ENCODE data around the gene RLN3. TPM values are rescaled to one million over a fixed set of nuclear protein-coding genes. Genes with fewer than 3 reads are reported as not detected.
"Not testable (repeated sequence)": the region's sequence is repeated elsewhere in the genome, so short reads cannot be mapped to it uniquely, and the experiment has no call there.

The RLN3 gene
- total RNA-seq, 2 donors from 2014 or later: not detected

GRCh38 chr19:14015524-14016035 is 12.4 kb upstream of the RLN3 start:
- DNase-seq (ENCODE audit: low spot score): no peak
- intact Hi-C loops (cut with DNase I): no loop called here

- intact Hi-C loops (cut with DNase I): no loop called here
These were observed 8.8 kb upstream of the RLN3 start for GRCh38 chr19:14019100-14019499.

GRCh38 chr19:14019739-14020138 is 8.2 kb upstream of the RLN3 start:
- intact Hi-C loops (cut with DNase I); DNase-seq (ENCODE audit: low spot score): not testable (repeated sequence)

More at GRCh38 chr19:14019100-14019499, 8.8 kb upstream of the RLN3 start:
- no peak for DNase-seq (ENCODE audit: low spot score)

- intact Hi-C loops (cut with DNase I): no loop called here
- DNase-seq (ENCODE audit: low spot score): no peak
These were observed 6.5 kb upstream of the RLN3 start for GRCh38 chr19:14021474-14021873.

- no peak for DNase-seq (ENCODE audit: low spot score)
- intact Hi-C loops (cut with DNase I): no loop called here
These were observed 5.5 kb upstream of the RLN3 start for GRCh38 chr19:14022469-14022868.

- DNase-seq (ENCODE audit: low spot score): peak; percentile 83
- intact Hi-C loops (cut with DNase I): no loop called here
These were observed 4.3 kb upstream of the RLN3 start for GRCh38 chr19:14023404-14024235.

- DNase-seq (ENCODE audit: low spot score); intact Hi-C loops (cut with DNase I): not testable (repeated sequence)
These were observed 1.2 kb upstream of the RLN3 start for GRCh38 chr19:14026652-14027192.

- intact Hi-C loops (cut with DNase I): no loop called here
- no peak for DNase-seq (ENCODE audit: low spot score)
These were observed 953 bp downstream of the RLN3 start for GRCh38 chr19:14028901-14029300.

- intact Hi-C loops (cut with DNase I): no loop called here
- no peak for DNase-seq (ENCODE audit: low spot score)
These were observed 3.2 kb downstream of the RLN3 start for GRCh38 chr19:14030997-14031718.

GRCh38 chr19:14031719-14032480 is 4.0 kb downstream of the RLN3 start, which contains the start of gene IL27RA:
Gene IL27RA (plus strand): TSS chr19:14031762. CDS start chr19:14031873, 111 bp downstream.
- intact Hi-C loops (cut with DNase I): no loop called here
- DNase-seq (ENCODE audit: low spot score): peak; percentile 84

GRCh38 chr19:14033946-14034345 is 6.0 kb downstream of the RLN3 start:
- no peak for DNase-seq (ENCODE audit: low spot score)
- intact Hi-C loops (cut with DNase I): no loop called here

GRCh38 chr19:14035159-14035558 is 7.2 kb downstream of the RLN3 start:
- DNase-seq (ENCODE audit: low spot score); intact Hi-C loops (cut with DNase I): not testable (repeated sequence)

- DNase-seq (ENCODE audit: low spot score): no peak
- intact Hi-C loops (cut with DNase I): no loop called here
These were observed 7.8 kb downstream of the RLN3 start for GRCh38 chr19:14035706-14036105.

GRCh38 chr19:14039181-14039580 is 11.2 kb downstream of the RLN3 start:
- DNase-seq (ENCODE audit: low spot score): no peak
- intact Hi-C loops (cut with DNase I): no loop called here

GRCh38 chr19:14042659-14043608 is 15.0 kb downstream of the RLN3 start:
- intact Hi-C loops (cut with DNase I); DNase-seq (ENCODE audit: low spot score): not testable (repeated sequence)

- intact Hi-C loops (cut with DNase I): not testable (repeated sequence)
These were observed 19.9 kb downstream of the RLN3 start for GRCh38 chr19:14047866-14048265.

GRCh38 chr19:14048443-14049153 is 20.6 kb downstream of the RLN3 start:
- intact Hi-C loops (cut with DNase I): no loop called here
- DNase-seq (ENCODE audit: low spot score): no peak

More at GRCh38 chr19:14047866-14048265, 19.9 kb downstream of the RLN3 start:
- DNase-seq (ENCODE audit: low spot score): not testable (repeated sequence)

Measured in posterior vena cava (tissue), 2 donors.